Thyroid gland (tissue), 4 donors: Measurements from ENCODE around the gene DEFB124.

Experiments
- CTCF ChIP-seq, 6 experiments: fragments of 200-600 bp in 3 of 6; fragments of 450-650 bp in 3 of 6; sonication (generic) in 3 of 6; IDR thresholded peaks; one replicate each; pipeline ENCODE4 v1.5.1; 2016 to 2019; ENCODE audit warnings: antibody characterized with exemption in 6 of 6, mild to moderate bottlenecking in 2 of 6, inconsistent platforms in 1 of 6, moderate library complexity in 1 of 6
- POLR2A ChIP-seq, 2 donors: fragments of 450-650 bp; IDR thresholded peaks; one replicate each; pipeline ENCODE4 v1.6.1; 2017; ENCODE audit warnings: antibody characterized with exemption in 2 of 2, mild to moderate bottlenecking in 2 of 2, moderate library complexity in 1 of 2

GRCh38 chr20:31500527-31500926 lies 25.6 kb upstream of the DEFB124 start:
- TF ChIP-seq POLR2A (IDR thresholded peaks at IDR 0.05) (no peak), CTCF (IDR thresholded peaks at IDR 0.05) (no peak)
